RPMI8226 (cell line): ENCODE measurements around the gene DPH1.

Experiments
- DNase-seq: peaks from one replicate; pipeline ENCODE4 v3.0.0-alpha.2; 2015

The DPH1 gene

DNA sequence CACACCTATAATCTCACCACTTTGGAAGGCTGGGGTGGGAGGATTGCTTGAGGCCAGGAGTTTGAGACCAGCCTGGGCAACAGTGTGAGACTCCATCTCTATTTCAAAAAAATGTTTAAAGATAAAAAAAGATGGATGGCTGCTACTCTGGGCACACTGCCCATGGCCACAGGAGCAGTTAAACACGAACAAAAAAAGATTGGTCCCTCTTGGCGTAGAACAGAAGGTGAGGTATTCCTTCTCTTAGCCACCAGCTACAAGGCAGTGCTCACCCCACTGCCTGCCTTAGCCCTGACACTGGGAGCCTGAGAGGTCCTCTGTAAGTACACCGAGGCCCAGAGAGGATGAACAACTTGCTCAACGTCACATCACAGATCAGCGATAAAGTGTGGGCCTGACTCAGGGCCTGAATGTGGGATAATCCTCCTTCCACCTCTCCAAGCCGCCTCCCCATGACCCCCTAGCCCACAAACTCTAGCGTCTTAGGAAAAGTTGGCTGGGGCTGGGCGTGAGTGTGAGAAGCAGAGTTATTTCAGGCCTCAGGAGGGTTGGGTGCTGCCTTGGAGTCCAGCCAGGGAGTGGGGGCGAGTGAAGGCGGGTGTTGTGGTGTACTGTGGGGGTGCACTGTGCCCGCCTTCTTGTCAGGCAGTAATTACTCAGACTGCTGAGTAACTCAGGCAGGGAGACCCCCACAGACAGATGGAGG, 2.3 kb upstream of the DPH1 start:
- DNase-seq = no peak

DNA sequence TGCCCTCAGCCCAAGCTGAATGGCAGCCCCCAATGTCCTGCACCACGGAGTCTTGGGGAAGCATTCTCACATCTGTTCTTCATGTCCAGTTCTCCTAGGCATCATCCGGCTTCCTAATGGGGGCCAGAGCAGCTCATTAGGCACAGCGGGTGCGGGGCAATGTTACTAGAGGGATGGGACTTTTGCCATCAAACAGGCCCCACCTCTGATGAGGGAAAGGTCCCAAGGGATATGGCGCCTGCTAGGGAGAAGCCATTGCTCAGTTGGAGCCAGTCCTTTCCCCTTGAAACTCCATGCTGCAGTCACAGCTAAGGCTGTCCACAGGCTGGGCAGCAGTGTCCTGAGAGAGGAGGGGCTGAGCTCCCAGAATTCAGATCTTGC, 1.7 kb upstream of the DPH1 start:
- no peak for DNase-seq

GRCh38 chr17:2028737-2029136, 1.2 kb upstream of the DPH1 start:
- no peak for DNase-seq

GRCh38 chr17:2030779-2031163, 818 bp downstream of the DPH1 start:
- DNase-seq = no peak

GRCh38 chr17:2033153-2033552, 3.2 kb downstream of the DPH1 start:
- no peak for DNase-seq

- DNase-seq = no peak
Observed at GRCh38 chr17:2034157-2034556, 4.2 kb downstream of the DPH1 start.

GRCh38 chr17:2034806-2035540, 5.0 kb downstream of the DPH1 start:
- no peak for DNase-seq

DNA sequence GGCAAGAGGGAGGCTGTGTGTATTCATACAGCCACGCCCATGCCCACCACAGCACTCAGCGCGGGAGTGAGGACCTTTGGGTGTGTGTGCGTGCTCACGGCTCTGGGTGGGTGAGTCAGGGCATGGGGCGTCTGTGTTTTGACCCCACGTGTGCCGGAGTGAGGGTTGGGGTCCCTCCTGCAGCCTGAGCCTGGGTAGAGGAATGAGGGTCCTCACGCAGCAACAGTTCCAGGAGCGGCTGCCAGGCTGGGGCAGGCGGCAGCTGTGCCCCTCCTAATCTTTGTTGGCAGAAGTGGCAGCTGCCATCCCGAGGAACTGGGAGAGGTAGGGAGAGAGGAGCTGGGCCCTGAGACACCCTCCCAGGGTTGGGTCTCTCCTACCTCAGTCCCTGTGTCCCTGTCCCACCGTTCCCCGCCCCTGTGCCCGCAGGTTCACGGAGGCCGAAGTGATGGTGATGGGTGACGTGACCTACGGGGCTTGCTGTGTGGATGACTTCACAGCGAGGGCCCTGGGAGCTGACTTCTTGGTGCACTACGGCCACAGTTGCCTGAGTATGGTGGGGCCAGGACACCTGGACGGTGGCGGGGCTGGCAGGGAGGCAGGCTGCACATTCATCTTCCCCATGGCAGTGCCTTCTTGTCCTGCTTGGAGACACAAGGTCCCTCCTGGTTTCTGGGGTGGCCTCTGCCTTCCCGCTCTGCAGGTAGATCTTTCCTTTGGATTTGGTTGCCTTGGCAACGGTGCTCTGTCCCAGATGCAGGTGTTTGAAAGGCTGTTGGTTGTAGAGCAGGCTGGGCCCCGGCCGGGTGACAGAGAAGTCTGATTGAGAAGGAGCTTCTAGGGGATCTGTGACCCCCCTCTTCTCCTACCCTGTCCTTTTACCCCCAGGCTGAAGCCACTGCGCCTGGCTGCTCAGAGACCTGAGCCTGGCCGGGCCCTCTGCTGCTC, 5.9 kb downstream of the DPH1 start:
- DNase-seq = no peak

- DNase-seq = no peak
Observed at GRCh38 chr17:2037155-2037554, 7.2 kb downstream of the DPH1 start.

DNA sequence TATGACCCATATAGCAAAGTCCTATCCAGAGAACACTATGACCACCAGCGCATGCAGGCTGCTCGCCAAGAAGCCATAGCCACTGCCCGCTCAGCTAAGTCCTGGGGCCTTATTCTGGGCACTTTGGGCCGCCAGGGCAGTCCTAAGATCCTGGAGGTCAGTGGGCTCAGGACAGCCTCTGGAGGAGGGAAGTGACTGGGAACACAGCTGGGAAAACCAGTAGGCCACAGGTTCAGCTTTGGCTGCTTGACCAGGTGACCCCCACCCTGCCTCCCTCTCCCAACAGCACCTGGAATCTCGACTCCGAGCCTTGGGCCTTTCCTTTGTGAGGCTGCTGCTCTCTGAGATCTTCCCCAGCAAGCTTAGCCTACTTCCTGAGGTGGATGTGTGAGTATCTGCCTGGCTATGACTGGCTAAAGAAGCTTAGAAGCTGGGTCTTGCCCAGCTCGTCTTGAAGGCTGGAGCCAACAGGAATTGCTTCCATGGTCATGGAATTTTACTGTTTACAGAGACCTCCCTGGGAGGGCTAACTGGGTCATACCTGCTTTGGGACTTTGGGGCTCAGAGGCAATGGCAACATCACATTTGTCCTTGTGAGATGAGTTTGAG, 10.4 kb downstream of the DPH1 start:
- DNase-seq = no peak

DNA sequence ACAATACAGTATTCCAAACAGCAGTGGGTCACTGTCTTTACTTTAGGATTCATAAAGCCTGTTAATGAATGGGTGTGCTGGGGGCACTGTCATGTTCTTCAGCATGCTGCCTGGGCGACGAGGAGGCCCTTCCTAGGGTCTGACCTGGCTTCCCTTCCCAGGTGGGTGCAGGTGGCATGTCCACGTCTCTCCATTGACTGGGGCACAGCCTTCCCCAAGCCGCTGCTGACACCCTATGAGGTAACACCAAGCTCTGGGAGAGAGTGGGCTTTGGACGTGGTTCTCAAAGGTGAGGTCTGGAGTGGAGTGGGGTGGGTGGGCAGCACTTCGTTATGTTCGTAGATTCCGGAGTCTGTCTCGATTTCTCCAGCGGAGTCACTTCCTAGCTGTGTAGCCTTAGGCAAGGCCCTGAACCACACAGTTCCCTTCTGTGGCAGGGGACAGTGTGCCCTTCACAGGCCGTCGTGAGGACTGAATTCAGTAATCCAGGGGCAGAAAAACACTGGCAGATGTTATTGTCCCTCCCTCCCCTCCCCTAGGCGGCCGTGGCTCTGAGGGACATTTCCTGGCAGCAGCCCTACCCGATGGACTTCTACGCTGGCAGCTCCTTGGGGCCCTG, 11.1 kb downstream of the DPH1 start:
- no peak for DNase-seq

GRCh38 chr17:2041561-2042389, 11.8 kb downstream of the DPH1 start, which contains the start of gene OVCA2:
TSS of gene OVCA2 (plus strand) at chr17:2042022. CDS start at chr17:2042048, 26 bp downstream.
- DNase-seq = peak; percentile 94

GRCh38 chr17:2042390-2042847, 12.5 kb downstream of the DPH1 start:
- no peak for DNase-seq

DNA sequence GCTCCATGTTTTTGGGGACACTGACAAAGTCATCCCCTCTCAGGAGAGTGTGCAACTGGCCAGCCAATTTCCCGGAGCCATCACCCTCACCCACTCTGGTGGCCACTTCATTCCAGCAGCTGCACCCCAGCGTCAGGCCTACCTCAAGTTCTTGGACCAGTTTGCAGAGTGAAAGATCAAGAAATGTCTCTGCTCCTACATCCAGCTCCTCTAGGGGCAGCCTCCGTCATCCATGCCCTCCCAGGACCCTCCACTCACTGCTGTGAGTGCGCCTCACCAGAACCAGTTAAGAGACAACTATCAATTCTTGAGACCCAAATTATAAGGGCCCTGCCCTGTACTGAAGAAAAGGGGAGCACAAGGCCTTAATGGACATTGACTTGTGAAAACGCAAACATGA, 13.0 kb downstream of the DPH1 start:
- no peak for DNase-seq

- DNase-seq = no peak
Observed at GRCh38 chr17:2043785-2044184, 13.8 kb downstream of the DPH1 start.

DNA sequence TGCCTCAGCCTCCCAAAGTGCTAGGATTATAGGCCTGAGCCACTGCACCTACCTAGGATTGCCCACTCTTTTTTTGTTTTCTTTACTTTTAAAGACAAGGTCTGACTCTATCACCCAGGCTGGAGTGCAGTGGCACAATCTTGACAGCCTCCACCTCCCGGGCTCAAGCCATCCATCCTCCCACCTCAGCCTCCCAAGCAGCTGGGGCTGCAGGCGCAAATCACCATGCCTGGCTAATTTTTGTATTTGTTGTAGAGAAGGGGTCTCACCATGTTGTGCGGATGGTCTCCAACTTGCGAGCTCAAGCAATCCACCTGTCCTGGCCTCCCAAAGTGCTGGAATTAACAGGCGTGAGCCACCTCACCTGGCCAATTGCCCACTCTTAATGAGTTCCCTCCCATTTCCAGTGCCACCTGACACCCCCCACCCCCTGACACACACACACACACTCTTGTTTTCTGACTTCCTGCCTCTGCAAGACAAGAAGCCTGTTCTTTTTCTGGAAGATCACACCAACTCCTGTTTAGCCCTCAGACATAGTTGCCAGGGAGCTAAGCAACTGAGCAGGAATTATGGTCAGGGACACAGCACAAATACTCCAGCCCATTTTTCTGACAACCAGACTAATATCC, 14.4 kb downstream of the DPH1 start:
- DNase-seq = no peak

GRCh38 chr17:2047590-2047989, 17.6 kb downstream of the DPH1 start:
- DNase-seq = no peak

DNA sequence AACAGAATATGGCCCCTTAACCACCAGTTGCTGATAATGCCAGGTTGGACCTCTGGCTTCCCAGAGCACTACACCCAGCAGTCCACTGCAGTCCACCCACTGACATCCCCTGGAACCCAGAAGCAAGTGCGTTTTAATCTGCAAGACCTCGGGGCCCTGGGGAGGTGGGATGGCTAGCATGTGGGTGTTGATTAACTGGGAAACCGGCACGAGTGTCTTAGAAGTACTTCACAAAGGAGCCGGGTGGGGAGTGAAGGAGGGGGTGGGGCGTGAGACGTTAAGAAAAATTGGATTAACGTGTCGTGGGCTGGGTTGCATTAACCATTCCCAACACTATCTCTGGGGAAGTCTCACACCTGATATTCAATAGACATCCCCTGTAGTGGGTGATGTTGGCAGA, 18.9 kb downstream of the DPH1 start:
- no peak for DNase-seq

GRCh38 chr17:2049333-2050299, 19.7 kb downstream of the DPH1 start:
- DNase-seq = peak; percentile 73
